Neural cell (in vitro differentiated cells): ENCODE results near the gene TAP1. TPM values are rescaled to one million over a fixed set of nuclear protein-coding genes. Genes with fewer than 3 reads are reported as not detected.

Experiments
- H2AFZ ChIP-seq: fragments of 200-600, 300-800 bp; sonication (generic), shearing (Covaris generic); 2 replicates; pipeline ENCODE4 v1.6.0; 2014; ENCODE audit warnings: low read depth, mild to moderate bottlenecking, antibody characterized with exemption, low read length, moderate library complexity
- H3F3A ChIP-seq: fragments of 200-600 bp; shearing (Covaris generic); 2 replicates; pipeline ENCODE4 v1.6.1; 2016; ENCODE audit warnings: mild to moderate bottlenecking, moderate library complexity, mixed read lengths, antibody characterized with exemption, low read length; ENCODE audit not compliant: insufficient read depth, poor library complexity, severe bottlenecking
- H3K27ac ChIP-seq: fragments of 200-600, 300-800 bp; sonication (generic), shearing (Covaris generic); 2 replicates; pipeline ENCODE4 v1.5.1; 2014; ENCODE audit warnings: mild to moderate bottlenecking, low read length, moderate library complexity
- H3K27me3 ChIP-seq: fragments of 300-800, 200-600 bp; sonication (generic), shearing (Covaris generic); 2 replicates; pipeline ENCODE4 v1.6.0; 2014; ENCODE audit warnings: mild to moderate bottlenecking, low read depth, low read length, moderate library complexity; ENCODE audit not compliant: insufficient read depth
- H3K36me3 ChIP-seq: fragments of 300-800, 200-600 bp; sonication (generic), shearing (Covaris generic); 2 replicates; pipeline ENCODE4 v1.5.1; 2014; ENCODE audit warnings: mild to moderate bottlenecking, antibody characterized with exemption, low read length, moderate library complexity; ENCODE audit not compliant: insufficient read depth
- H3K4me2 ChIP-seq: fragments of 300-800, 200-600 bp; sonication (generic), shearing (Covaris generic); 2 replicates; pipeline ENCODE4 v1.6.0; 2014; ENCODE audit warnings: mild to moderate bottlenecking, low read length
- H3K4me3 ChIP-seq: fragments of 300-800, 200-600 bp; sonication (generic), shearing (Covaris generic); 2 replicates; pipeline ENCODE4 v1.5.1; 2014; ENCODE audit warnings: mild to moderate bottlenecking, low read length, moderate library complexity
- H3K79me2 ChIP-seq: fragments of 200-600 bp; shearing (Covaris generic); replicated peaks from 2 replicates; pipeline ENCODE4 v1.6.0; 2014; ENCODE audit warnings: mild to moderate bottlenecking, low read length, moderate library complexity; ENCODE audit not compliant: insufficient read depth
- H3K9ac ChIP-seq: fragments of 300-800, 200-600 bp; sonication (generic), shearing (Covaris generic); 2 replicates; pipeline ENCODE4 v1.6.1; 2016; ENCODE audit warnings: mild to moderate bottlenecking, low read length, mixed read lengths
- H3K9me2 ChIP-seq: fragments of 200-600 bp; shearing (Covaris generic); 2 replicates; pipeline ENCODE4 v1.6.1; 2016; ENCODE audit warnings: mild to moderate bottlenecking, low read length, mixed read lengths; ENCODE audit not compliant: insufficient read depth
- H3K9me3 ChIP-seq: fragments of 200-600, 300-800 bp; sonication (generic), shearing (Covaris generic); 2 replicates; pipeline ENCODE4 v1.6.1; 2016; ENCODE audit warnings: mild to moderate bottlenecking, mixed run types, low read length, moderate library complexity, mixed read lengths
- H4K20me1 ChIP-seq: fragments of 200-600 bp; shearing (Covaris generic); 2 replicates; pipeline ENCODE4 v1.6.1; 2016; ENCODE audit warnings: mild to moderate bottlenecking, mixed run types; ENCODE audit not compliant: insufficient read depth
- EP300 ChIP-seq: fragments of 450-650 bp; conservative IDR thresholded peaks from 2 replicates; pipeline ENCODE4 v1.6.1; 2014; ENCODE audit warnings: antibody characterized with exemption, mild to moderate bottlenecking, moderate library complexity; ENCODE audit not compliant: poor library complexity, severe bottlenecking
- EZH2 ChIP-seq: fragments of 200-600, 300-800 bp; shearing (Covaris generic), sonication (generic); IDR thresholded peaks from 2 replicates; pipeline ENCODE4 v1.6.1; 2014; ENCODE audit warnings: antibody characterized with exemption, low read length, borderline replicate concordance, mild to moderate bottlenecking; ENCODE audit not compliant: insufficient read depth, poor library complexity, severe bottlenecking
- MXI1 ChIP-seq: fragments of 450-650 bp; conservative IDR thresholded peaks from 2 replicates; pipeline ENCODE4 v1.6.1; 2014; ENCODE audit warnings: antibody characterized with exemption, mild to moderate bottlenecking; ENCODE audit not compliant: poor library complexity, severe bottlenecking
- POLR2AphosphoS5 ChIP-seq: IDR thresholded peaks from 2 replicates; pipeline ENCODE4 v1.6.1; 2012
- RAD21 ChIP-seq: fragments of 450-650 bp; conservative IDR thresholded peaks from 2 replicates; pipeline ENCODE4 v1.6.1; 2014; ENCODE audit warnings: antibody characterized with exemption, mild to moderate bottlenecking, moderate library complexity
- SMC3 ChIP-seq: fragments of 450-650 bp; conservative IDR thresholded peaks from 2 replicates; pipeline ENCODE4 v1.6.1; 2014; ENCODE audit warnings: antibody characterized with exemption, mild to moderate bottlenecking, moderate library complexity; ENCODE audit not compliant: poor library complexity
- TAF1 ChIP-seq: IDR thresholded peaks from 2 replicates; pipeline ENCODE4 v1.6.1; 2012; ENCODE audit warnings: low read depth
- polyA plus RNA-seq: library from polyadenylated mRNA; depleted of rRNA; stranded (reverse); fragments of >200 nt; gene quantifications from 2 replicates; pipeline ENCODE4 v1.2.3, GENCODE V29; 2014
- TF ChIP-seq, protein P1 (sequence below): fragments of 450-650 bp; IDR thresholded peaks from 2 replicates; pipeline ENCODE4 v1.5.1; 2014; ENCODE audit warnings: antibody characterized with exemption, mild to moderate bottlenecking, moderate library complexity; ENCODE audit not compliant: poor library complexity, severe bottlenecking
- TF ChIP-seq, protein P2 (sequence below): IDR thresholded peaks from 2 replicates; pipeline ENCODE4 v1.6.1; 2012; ENCODE audit warnings: borderline replicate concordance

Gene TAP1
- polyA plus RNA-seq, 1 donor from 2014 or later, result not detected

DNA sequence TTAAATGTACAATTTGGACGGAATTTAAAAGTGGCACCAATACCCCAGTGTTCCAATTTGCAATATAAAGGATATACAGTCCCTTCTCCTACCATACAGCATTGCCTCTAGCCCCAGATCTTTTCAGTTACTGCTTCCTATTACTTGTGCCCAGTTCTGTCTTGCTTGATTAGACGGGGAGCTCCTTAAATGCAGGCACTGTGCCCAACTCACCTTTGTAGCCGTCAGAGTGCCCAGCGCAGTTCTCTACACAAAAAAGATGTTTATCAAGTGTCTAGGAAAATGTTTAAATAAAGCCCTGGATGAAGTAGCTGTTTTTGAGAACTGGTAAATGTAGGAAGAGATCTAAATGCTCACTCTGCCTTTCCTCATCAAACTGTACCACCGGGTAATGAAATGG is 22.6 kb downstream of the TAP1 start:
- no peaks in the 10 kb centered on the region for H3K9me2 ChIP-seq
- no peaks in the 10 kb centered on the region for H3K36me3 ChIP-seq
- H3K79me2 ChIP-seq, result no peaks in the 10 kb centered on the region
- no peak overlapping the region for H3K4me3 ChIP-seq
- no peak overlapping the region for H3K4me2 ChIP-seq
- H3K9ac ChIP-seq, result no peak overlapping the region
- H3K27me3 ChIP-seq, result no peaks in the 10 kb centered on the region
- no peaks in the 10 kb centered on the region for H3K9me3 ChIP-seq
- H2AFZ ChIP-seq, result no peak overlapping the region
- TF ChIP-seq POLR2AphosphoS5 (no peak), EZH2 (no peak), RAD21 (no peak)
- no peaks in the 10 kb centered on the region for H3F3A ChIP-seq
- no peaks in the 10 kb centered on the region for H4K20me1 ChIP-seq
- no peak overlapping the region for H3K27ac ChIP-seq

DNA sequence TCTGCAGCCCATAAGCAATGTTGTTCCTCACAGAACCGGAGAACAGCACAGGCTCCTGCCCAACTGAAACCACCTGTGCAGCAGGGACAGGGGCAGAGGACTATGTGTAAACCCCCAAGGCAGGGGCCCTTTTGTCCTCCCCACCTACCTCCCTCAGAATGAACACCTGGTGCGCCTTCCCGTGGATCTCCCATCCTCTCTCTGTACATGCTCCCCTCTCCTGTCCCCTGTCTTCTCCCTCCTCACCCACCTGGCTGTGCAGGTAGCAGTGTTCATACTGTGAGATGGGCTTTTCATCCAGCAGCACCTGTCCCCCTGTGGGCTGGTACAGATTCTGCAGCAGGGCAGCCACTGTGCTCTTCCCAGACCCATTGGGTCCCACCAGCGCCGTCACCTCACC is 23.5 kb downstream of the TAP1 start:
- Histone ChIP-seq H3K36me3 (no peaks in the 10 kb centered on the region), H3K4me3 (no peak overlapping the region), H4K20me1 (no peaks in the 10 kb centered on the region), H3K27ac (no peak overlapping the region), H3F3A (no peaks in the 10 kb centered on the region), H3K9me2 (no peaks in the 10 kb centered on the region), H3K9ac (no peak overlapping the region), H3K9me3 (no peaks in the 10 kb centered on the region), H3K4me2 (no peak overlapping the region), H3K79me2 (no peaks in the 10 kb centered on the region), H3K27me3 (no peaks in the 10 kb centered on the region), H2AFZ (no peak overlapping the region)
- no peak for TF ChIP-seq MXI1
- TF ChIP-seq, protein P1, sequence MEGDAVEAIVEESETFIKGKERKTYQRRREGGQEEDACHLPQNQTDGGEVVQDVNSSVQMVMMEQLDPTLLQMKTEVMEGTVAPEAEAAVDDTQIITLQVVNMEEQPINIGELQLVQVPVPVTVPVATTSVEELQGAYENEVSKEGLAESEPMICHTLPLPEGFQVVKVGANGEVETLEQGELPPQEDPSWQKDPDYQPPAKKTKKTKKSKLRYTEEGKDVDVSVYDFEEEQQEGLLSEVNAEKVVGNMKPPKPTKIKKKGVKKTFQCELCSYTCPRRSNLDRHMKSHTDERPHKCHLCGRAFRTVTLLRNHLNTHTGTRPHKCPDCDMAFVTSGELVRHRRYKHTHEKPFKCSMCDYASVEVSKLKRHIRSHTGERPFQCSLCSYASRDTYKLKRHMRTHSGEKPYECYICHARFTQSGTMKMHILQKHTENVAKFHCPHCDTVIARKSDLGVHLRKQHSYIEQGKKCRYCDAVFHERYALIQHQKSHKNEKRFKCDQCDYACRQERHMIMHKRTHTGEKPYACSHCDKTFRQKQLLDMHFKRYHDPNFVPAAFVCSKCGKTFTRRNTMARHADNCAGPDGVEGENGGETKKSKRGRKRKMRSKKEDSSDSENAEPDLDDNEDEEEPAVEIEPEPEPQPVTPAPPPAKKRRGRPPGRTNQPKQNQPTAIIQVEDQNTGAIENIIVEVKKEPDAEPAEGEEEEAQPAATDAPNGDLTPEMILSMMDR, result no peak
- TF ChIP-seq TAF1, result no peak
- TF ChIP-seq EP300, result no peak
- TF ChIP-seq POLR2AphosphoS5, result no peak
- TF ChIP-seq, protein P2, sequence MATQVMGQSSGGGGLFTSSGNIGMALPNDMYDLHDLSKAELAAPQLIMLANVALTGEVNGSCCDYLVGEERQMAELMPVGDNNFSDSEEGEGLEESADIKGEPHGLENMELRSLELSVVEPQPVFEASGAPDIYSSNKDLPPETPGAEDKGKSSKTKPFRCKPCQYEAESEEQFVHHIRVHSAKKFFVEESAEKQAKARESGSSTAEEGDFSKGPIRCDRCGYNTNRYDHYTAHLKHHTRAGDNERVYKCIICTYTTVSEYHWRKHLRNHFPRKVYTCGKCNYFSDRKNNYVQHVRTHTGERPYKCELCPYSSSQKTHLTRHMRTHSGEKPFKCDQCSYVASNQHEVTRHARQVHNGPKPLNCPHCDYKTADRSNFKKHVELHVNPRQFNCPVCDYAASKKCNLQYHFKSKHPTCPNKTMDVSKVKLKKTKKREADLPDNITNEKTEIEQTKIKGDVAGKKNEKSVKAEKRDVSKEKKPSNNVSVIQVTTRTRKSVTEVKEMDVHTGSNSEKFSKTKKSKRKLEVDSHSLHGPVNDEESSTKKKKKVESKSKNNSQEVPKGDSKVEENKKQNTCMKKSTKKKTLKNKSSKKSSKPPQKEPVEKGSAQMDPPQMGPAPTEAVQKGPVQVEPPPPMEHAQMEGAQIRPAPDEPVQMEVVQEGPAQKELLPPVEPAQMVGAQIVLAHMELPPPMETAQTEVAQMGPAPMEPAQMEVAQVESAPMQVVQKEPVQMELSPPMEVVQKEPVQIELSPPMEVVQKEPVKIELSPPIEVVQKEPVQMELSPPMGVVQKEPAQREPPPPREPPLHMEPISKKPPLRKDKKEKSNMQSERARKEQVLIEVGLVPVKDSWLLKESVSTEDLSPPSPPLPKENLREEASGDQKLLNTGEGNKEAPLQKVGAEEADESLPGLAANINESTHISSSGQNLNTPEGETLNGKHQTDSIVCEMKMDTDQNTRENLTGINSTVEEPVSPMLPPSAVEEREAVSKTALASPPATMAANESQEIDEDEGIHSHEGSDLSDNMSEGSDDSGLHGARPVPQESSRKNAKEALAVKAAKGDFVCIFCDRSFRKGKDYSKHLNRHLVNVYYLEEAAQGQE, result no peak
- TF ChIP-seq EZH2, result no peak
- no peak for TF ChIP-seq RAD21
- TF ChIP-seq SMC3, result no peak

DNA sequence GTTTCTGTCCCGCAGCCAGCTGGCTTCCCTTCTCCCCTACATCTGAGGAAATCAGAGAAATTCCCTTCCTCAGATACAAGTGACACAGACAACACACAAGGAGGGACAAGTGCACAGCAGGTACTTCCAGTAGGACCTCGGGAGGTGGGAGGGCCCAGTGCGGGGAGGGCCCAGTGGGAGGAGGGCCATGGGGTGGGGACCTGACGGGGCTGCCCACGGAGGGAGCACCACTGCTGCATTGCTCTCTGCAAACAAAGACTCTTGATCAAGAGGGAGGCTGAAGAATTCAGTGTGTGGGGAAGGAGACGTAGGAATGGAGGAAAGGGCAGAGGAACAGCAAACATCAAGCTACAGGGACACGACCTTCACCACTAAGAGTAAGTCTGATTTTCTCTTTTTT is 24.0 kb downstream of the TAP1 start:
- no peaks in the 10 kb centered on the region for H4K20me1 ChIP-seq
- no peak overlapping the region for H2AFZ ChIP-seq
- H3K27ac ChIP-seq, result no peak overlapping the region
- H3K9ac ChIP-seq, result no peak overlapping the region
- no peak for TF ChIP-seq EP300
- TF ChIP-seq TAF1, result no peak
- TF ChIP-seq, protein P1, result no peak
- no peak for TF ChIP-seq MXI1
- TF ChIP-seq, protein P2, result no peak
- TF ChIP-seq EZH2, result no peak
- TF ChIP-seq SMC3, result no peak
- no peak for TF ChIP-seq RAD21
- TF ChIP-seq POLR2AphosphoS5, result no peak
- no peaks in the 10 kb centered on the region for H3K9me2 ChIP-seq
- H3K27me3 ChIP-seq, result no peaks in the 10 kb centered on the region
- no peaks in the 10 kb centered on the region for H3K9me3 ChIP-seq
- H3K79me2 ChIP-seq, result no peaks in the 10 kb centered on the region
- no peaks in the 10 kb centered on the region for H3K36me3 ChIP-seq
- H3K4me3 ChIP-seq, result no peak overlapping the region
- H3F3A ChIP-seq, result no peaks in the 10 kb centered on the region
- H3K4me2 ChIP-seq, result no peak overlapping the region
